ENCODE results near the gene TOMT.

GRCh38 chr11:72075756-72076155, 30.0 kb upstream of the TOMT start:
- no peak for TF ChIP-seq CTCF (conservative IDR thresholded peaks at IDR 0.05; ENCODE audit: low read depth in 2 of 2)
- TF ChIP-seq POLR2AphosphoS5 (IDR thresholded peaks at IDR 0.05; ENCODE audit: low read depth), result no peak
- no peak for TF ChIP-seq EZH2phosphoT487 (IDR thresholded peaks at IDR 0.05; ENCODE audit: unreplicated experiment)
- no peak for TF ChIP-seq ZNF331 (CRISPR knock-in tag; IDR thresholded peaks at IDR 0.05; ENCODE audit: low read depth)

Measured in GM23338 (cell line).